ENCODE measurements around the gene COL6A3.

- no peak for TF ChIP-seq CEBPB (IDR thresholded peaks at IDR 0.05)
- TF ChIP-seq NFE2L2 (conservative IDR thresholded peaks at IDR 0.05; ENCODE audit: low read length) = no peak
- no peak for TF ChIP-seq EP300 (IDR thresholded peaks at IDR 0.05)
- TF ChIP-seq CTCF (IDR thresholded peaks at IDR 0.05) = no peak
Observed at GRCh38 chr2:237304763-237305514, 109.0 kb downstream of the COL6A3 start.
